K562 (cell line): ENCODE measurements around the gene GSKIP. TPM values are rescaled to one million over a fixed set of nuclear protein-coding genes. Genes with fewer than 3 reads are reported as not detected.

ENCODE experiments used
- CC2D1A ChIP-seq: fragments of 450-650 bp; IDR thresholded peaks from 2 replicates; pipeline ENCODE4 v1.6.1; 2017; ENCODE audit warnings: mild to moderate bottlenecking
- CCAR2 ChIP-seq: fragments of 200-400 bp; formaldehyde crosslinking; IDR thresholded peaks from 2 replicates; pipeline ENCODE4 v1.6.1; 2017; ENCODE audit warnings: mild to moderate bottlenecking, low read depth, low read length
- ETV1 ChIP-seq: fragments of 450-650 bp; conservative IDR thresholded peaks from 2 replicates; pipeline ENCODE4 v1.6.1; 2016; ENCODE audit warnings: missing genetic modification characterization, control low read depth, low read depth, missing compliant biosample characterization
- FOXJ2 ChIP-seq: fragments of 200-800 bp; sonication (Bioruptor generic); IDR thresholded peaks from 2 replicates; pipeline ENCODE4 v1.6.1; 2016; ENCODE audit warnings: missing genetic modification characterization, missing compliant biosample characterization
- HCFC1 ChIP-seq: IDR thresholded peaks from 2 replicates; pipeline ENCODE4 v1.6.1; 2012; ENCODE audit warnings: low read depth, low read length, improper control_type of control experiment
- HMGN3 ChIP-seq: IDR thresholded peaks from 2 replicates; pipeline ENCODE4 v1.6.1; 2011; ENCODE audit warnings: borderline replicate concordance, low read depth, mild to moderate bottlenecking, mixed read lengths, low read length; ENCODE audit not compliant: insufficient read length; ENCODE audit errors: extremely low read depth
- MAZ ChIP-seq, 2 experiments: fragments of 450-650 bp in 1 of 2; sonication (generic) in 1 of 2; formaldehyde crosslinking; IDR thresholded peaks in 1 of 2; conservative IDR thresholded peaks in 1 of 2; 2 replicates each; pipeline versions ENCODE4 v1.4.0 to v1.5.0; 2020; ENCODE audit warnings: mild to moderate bottlenecking in 1 of 2, missing genetic modification reagents in 1 of 2
- PRPF4 ChIP-seq: fragments of 200-400 bp; formaldehyde crosslinking; IDR thresholded peaks from one replicate; pipeline ENCODE4 v1.6.1; 2017; ENCODE audit warnings: low read length, low read depth, mild to moderate bottlenecking; ENCODE audit not compliant: insufficient read depth, poor library complexity, severe bottlenecking
- SRSF1 ChIP-seq: fragments of 200-400 bp; formaldehyde crosslinking; IDR thresholded peaks from 2 replicates; pipeline ENCODE4 v1.6.1; 2017; ENCODE audit warnings: mild to moderate bottlenecking, low read depth, low read length, moderate library complexity
- ZBTB8A ChIP-seq: fragments of 450-650 bp; IDR thresholded peaks from 2 replicates; pipeline ENCODE4 v1.6.1; 2018; ENCODE audit warnings: mild to moderate bottlenecking, moderate library complexity; ENCODE audit not compliant: partially characterized antibody
- ZNF224 ChIP-seq: sonication (generic); formaldehyde crosslinking; IDR thresholded peaks from 2 replicates; pipeline ENCODE4 v1.8.0; 2022; ENCODE audit warnings: mild to moderate bottlenecking, missing genetic modification reagents
- ZNF778 ChIP-seq: fragments of 450-650 bp; formaldehyde crosslinking; IDR thresholded peaks from 2 replicates; pipeline ENCODE4 v1.4.0; 2020; ENCODE audit warnings: mild to moderate bottlenecking, moderate library complexity
- polyA plus RNA-seq, 8 experiments: library from polyadenylated mRNA; depleted of rRNA in 4 of 8; stranded (reverse) in 5 of 8; unstranded in 3 of 8; fragments of >200 nt; fragmentation: Nextera tagmentation in 2 of 8; fragmentation: Illumina TruSeq in 1 of 8; extraction: Ambion mirVana in 2 of 8; extraction: Trizol in 1 of 8; gene quantifications; 2 replicates each; pipeline versions ENCODE4 v1.2.1 to v1.2.3, GENCODE V29; 2011 to 2014; ENCODE audit warnings: inconsistent platforms in 1 of 8, missing spikeins in 1 of 8
- total RNA-seq, 7 experiments: library from RNA; depleted of rRNA in 6 of 7; stranded (reverse); fragments of >200 nt in 6 of 7; fragmentation: Illumina TruSeq in 2 of 7; extraction: Trizol in 2 of 7; gene quantifications; 2 replicates each; pipeline versions ENCODE4 v1.2.1 to v1.2.3, GENCODE V29; 2011 to 2021; ENCODE audit warnings: low replicate concordance in 1 of 7
- TF ChIP-seq, protein P1 (sequence below): IDR thresholded peaks from 2 replicates; pipeline ENCODE4 v1.6.1; 2011; ENCODE audit warnings: borderline replicate concordance, low read depth, mild to moderate bottlenecking, moderate library complexity, low read length; ENCODE audit not compliant: insufficient read depth, poor library complexity, severe bottlenecking
- TF ChIP-seq, protein P2 (sequence below): fragments of 450-650 bp; IDR thresholded peaks from 2 replicates; pipeline ENCODE4 v1.6.1; 2016; ENCODE audit warnings: low read depth
- TF ChIP-seq, protein P3 (sequence below): sonication (generic); formaldehyde crosslinking; IDR thresholded peaks from 2 replicates; pipeline ENCODE4 v1.8.1; 2022; ENCODE audit warnings: missing genetic modification reagents

GSKIP gene
- total and polyA plus RNA-seq, 9 of the 15 experiments (the other 6 are each of a cell fraction or from before 2014, with no cell fraction given) = 12.9 to 58.9 (median 22.2) TPM

DNA sequence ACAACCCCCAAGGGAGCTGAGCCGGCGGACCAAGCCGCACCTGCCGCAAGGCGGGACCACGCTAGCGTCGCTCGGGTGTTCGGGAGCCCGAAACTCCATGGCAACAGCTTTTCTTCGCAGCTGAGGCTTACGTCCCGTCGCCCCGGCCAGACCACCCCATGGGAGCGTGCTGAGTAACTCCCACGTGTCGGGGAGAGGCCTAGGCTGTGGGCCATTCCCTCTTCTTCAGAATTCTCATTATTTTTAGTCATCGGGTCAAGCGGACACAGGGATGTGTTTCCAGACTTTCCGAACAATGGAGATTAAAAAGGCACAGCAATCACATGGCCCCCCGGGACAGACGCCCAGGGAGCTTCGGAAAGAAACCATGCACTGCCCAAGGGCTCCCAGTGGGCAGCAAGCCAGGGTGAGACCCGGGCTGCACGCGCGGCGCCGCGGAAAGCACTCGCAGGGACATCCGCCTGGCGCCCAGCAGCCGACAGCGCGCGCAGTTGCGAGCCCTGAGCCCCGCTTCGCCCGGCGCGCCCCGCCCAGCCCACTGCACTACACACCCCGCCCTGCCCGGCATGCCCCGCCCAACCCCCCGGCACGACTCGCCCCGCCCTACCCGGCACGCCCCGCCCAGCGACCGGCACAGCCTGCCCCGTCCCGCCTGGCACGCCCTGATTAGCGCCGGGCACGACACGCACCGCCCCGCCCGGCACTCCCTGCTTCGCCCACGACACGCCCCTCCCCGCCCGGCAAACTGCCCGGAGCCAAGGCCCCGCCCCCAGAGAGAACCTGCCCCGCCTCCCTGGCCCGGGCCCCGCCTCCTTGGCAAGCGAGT is 28.2 kb downstream of the GSKIP start (continued):
- TF ChIP-seq CC2D1A (no peak), CCAR2 (no peak), ZNF224 (CRISPR knock-in tag) (no peak), FOXJ2 (tag) (no peak), HCFC1 (no peak), ETV1 (tag) (no peak), PRPF4 (no peak), HMGN3 (peak; percentile 69), ZNF778 (CRISPR knock-in tag) (no peak), MAZ (CRISPR knock-in tag; conservative IDR thresholded peaks at IDR 0.05 in 1 of 2, IDR thresholded peaks at IDR 0.05 in 1 of 2) (0 out of 4 replicates have a peak, but pooled peaks of 1 of the 2 experiments have one; percentile 29), SRSF1 (no peak), ZBTB8A (no peak)
- TF ChIP-seq, protein P1, sequence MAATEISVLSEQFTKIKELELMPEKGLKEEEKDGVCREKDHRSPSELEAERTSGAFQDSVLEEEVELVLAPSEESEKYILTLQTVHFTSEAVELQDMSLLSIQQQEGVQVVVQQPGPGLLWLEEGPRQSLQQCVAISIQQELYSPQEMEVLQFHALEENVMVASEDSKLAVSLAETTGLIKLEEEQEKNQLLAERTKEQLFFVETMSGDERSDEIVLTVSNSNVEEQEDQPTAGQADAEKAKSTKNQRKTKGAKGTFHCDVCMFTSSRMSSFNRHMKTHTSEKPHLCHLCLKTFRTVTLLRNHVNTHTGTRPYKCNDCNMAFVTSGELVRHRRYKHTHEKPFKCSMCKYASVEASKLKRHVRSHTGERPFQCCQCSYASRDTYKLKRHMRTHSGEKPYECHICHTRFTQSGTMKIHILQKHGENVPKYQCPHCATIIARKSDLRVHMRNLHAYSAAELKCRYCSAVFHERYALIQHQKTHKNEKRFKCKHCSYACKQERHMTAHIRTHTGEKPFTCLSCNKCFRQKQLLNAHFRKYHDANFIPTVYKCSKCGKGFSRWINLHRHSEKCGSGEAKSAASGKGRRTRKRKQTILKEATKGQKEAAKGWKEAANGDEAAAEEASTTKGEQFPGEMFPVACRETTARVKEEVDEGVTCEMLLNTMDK = no peak
- TF ChIP-seq, protein P2, sequence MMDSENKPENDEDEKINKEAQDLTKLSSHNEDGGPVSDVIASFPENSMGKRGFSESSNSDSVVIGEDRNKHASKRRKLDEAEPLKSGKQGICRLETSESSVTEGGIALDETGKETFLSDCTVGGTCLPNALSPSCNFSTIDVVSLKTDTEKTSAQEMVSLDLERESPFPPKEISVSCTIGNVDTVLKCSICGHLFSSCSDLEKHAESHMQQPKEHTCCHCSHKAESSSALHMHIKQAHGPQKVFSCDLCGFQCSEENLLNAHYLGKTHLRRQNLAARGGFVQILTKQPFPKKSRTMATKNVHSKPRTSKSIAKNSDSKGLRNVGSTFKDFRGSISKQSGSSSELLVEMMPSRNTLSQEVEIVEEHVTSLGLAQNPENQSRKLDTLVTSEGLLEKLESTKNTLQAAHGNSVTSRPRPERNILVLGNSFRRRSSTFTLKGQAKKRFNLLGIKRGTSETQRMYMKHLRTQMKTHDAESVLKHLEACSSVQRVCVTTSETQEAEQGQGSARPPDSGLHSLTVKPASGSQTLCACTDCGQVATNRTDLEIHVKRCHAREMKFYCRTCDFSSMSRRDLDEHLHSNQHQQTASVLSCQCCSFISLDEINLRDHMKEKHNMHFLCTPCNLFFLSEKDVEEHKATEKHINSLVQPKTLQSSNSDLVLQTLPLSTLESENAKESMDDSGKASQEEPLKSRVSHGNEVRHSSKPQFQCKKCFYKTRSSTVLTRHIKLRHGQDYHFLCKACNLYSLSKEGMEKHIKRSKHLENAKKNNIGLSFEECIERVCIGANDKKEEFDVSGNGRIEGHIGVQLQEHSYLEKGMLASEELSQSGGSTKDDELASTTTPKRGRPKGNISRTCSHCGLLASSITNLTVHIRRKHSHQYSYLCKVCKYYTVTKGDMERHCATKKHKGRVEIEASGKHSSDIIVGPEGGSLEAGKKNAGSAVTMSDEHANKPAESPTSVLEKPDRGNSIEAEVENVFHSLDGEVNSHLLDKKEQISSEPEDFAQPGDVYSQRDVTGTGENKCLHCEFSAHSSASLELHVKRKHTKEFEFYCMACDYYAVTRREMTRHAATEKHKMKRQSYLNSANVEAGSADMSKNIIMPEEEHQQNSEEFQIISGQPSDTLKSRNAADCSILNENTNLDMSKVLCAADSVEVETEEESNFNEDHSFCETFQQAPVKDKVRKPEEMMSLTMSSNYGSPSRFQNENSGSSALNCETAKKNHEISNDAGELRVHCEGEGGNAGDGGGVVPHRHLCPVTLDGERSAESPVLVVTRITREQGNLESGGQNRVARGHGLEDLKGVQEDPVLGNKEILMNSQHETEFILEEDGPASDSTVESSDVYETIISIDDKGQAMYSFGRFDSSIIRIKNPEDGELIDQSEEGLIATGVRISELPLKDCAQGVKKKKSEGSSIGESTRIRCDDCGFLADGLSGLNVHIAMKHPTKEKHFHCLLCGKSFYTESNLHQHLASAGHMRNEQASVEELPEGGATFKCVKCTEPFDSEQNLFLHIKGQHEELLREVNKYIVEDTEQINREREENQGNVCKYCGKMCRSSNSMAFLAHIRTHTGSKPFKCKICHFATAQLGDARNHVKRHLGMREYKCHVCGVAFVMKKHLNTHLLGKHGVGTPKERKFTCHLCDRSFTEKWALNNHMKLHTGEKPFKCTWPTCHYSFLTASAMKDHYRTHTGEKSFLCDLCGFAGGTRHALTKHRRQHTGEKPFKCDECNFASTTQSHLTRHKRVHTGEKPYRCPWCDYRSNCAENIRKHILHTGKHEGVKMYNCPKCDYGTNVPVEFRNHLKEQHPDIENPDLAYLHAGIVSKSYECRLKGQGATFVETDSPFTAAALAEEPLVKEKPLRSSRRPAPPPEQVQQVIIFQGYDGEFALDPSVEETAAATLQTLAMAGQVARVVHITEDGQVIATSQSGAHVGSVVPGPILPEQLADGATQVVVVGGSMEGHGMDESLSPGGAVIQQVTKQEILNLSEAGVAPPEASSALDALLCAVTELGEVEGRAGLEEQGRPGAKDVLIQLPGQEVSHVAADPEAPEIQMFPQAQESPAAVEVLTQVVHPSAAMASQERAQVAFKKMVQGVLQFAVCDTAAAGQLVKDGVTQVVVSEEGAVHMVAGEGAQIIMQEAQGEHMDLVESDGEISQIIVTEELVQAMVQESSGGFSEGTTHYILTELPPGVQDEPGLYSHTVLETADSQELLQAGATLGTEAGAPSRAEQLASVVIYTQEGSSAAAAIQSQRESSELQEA = no peak
- TF ChIP-seq, protein P3, sequence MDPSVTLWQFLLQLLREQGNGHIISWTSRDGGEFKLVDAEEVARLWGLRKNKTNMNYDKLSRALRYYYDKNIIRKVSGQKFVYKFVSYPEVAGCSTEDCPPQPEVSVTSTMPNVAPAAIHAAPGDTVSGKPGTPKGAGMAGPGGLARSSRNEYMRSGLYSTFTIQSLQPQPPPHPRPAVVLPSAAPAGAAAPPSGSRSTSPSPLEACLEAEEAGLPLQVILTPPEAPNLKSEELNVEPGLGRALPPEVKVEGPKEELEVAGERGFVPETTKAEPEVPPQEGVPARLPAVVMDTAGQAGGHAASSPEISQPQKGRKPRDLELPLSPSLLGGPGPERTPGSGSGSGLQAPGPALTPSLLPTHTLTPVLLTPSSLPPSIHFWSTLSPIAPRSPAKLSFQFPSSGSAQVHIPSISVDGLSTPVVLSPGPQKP = no peak
